CD4-positive, alpha-beta T cell (primary cell): ENCODE data around the gene KLHL1. TPM values are rescaled to one million over a fixed set of nuclear protein-coding genes. Genes with fewer than 3 reads are reported as not detected.

Experiments
- ATAC-seq: fragments of 200-7000 bp; cut with Tn5 transposase; one replicate; pipeline ENCODE4 v1.10.0; 2022; ENCODE audit warnings: mild to moderate bottlenecking; ENCODE audit not compliant: poor library complexity
- CTCF ChIA-PET: fragments of 350-600 bp; sonication (Branson Sonifier 250); formaldehyde crosslinking; loops from one replicate; lab custom pipeline; 2021; ENCODE audit warnings: antibody characterized with exemption, inconsistent platforms; lab: Charles Lee
- POLR2A ChIA-PET: fragments of 350-600 bp; sonication (Branson Sonifier 250); formaldehyde crosslinking; loops from one replicate; lab custom pipeline; 2021; ENCODE audit warnings: antibody characterized with exemption, inconsistent platforms; lab: Charles Lee
- DNase-seq, 14 experiments: peaks; one replicate each; pipeline ENCODE4 v3.0.0-alpha.2; 2013 to 2020; ENCODE audit warnings: mixed read lengths in 2 of 14
- H3K27ac ChIP-seq, 2 donors: one replicate each; pipeline versions ENCODE4 v1.5.1 to v1.7.0; 2013; ENCODE audit warnings: low read length in 2 of 2, low read depth in 1 of 2, mild to moderate bottlenecking in 1 of 2
- H3K27me3 ChIP-seq, 2 experiments: 1 replicate in 1 of 2; 2 replicates in 1 of 2; pipeline versions ENCODE4 v1.6.1 to v1.7.0; 2013; ENCODE audit warnings: low read length in 2 of 2, control low read depth in 1 of 2, mild to moderate bottlenecking in 1 of 2, moderate library complexity in 1 of 2; ENCODE audit not compliant: insufficient read depth in 2 of 2, control insufficient read depth in 1 of 2
- H3K36me3 ChIP-seq: one replicate; pipeline ENCODE4 v1.6.1; 2013; ENCODE audit warnings: low read length, control low read depth; ENCODE audit not compliant: insufficient read depth
- H3K4me1 ChIP-seq: one replicate; pipeline ENCODE4 v1.6.1; 2013; ENCODE audit warnings: low read length, control low read depth; ENCODE audit not compliant: insufficient read depth
- H3K4me3 ChIP-seq: one replicate; pipeline ENCODE4 v1.5.1; 2013; ENCODE audit warnings: mild to moderate bottlenecking, low read length, moderate library complexity
- H3K9me3 ChIP-seq, 2 experiments: 1 replicate in 1 of 2; 2 replicates in 1 of 2; pipeline versions ENCODE4 v1.6.1 to v1.7.0; 2013; ENCODE audit warnings: low read length in 2 of 2, mild to moderate bottlenecking in 2 of 2, control low read depth in 1 of 2, moderate library complexity in 1 of 2; ENCODE audit not compliant: control insufficient read depth in 1 of 2, insufficient read depth in 1 of 2
- H3K27ac Mint-ChIP-seq: one replicate; pipeline ENCODE4 v1.8.0; 2020; ENCODE audit warnings: mixed read lengths
- H3K27me3 Mint-ChIP-seq: one replicate; pipeline ENCODE4 v1.8.0; 2021; ENCODE audit warnings: mixed read lengths
- H3K36me3 Mint-ChIP-seq: one replicate; pipeline ENCODE4 v1.8.0; 2021; ENCODE audit warnings: low read depth, mixed read lengths
- H3K4me1 Mint-ChIP-seq: one replicate; pipeline ENCODE4 v1.8.0; 2021; ENCODE audit warnings: low read depth, mixed read lengths
- H3K4me3 Mint-ChIP-seq: one replicate; pipeline ENCODE4 v1.8.0; 2020; ENCODE audit warnings: mild to moderate bottlenecking, mixed read lengths
- H3K9me3 Mint-ChIP-seq: one replicate; pipeline ENCODE4 v1.8.0; 2020; ENCODE audit warnings: mixed read lengths
- intact Hi-C, 2 experiments: fragments of 100-400 bp; cut with DNase I in 1 of 2; cut with micrococcal nuclease in 1 of 2; formaldehyde crosslinking; loops; one replicate each; pipeline versions ENCODE4 v1.15.1 to v1.9.0; 2023 to 2025; cut with DNase I, micrococcal nuclease
- total RNA-seq, 174 experiments: library from RNA in 2 of 174; stranded (reverse) in 2 of 174; gene quantifications; one replicate each; pipeline ENCODE4 v1.2.3 and lab custom pipeline; 2021 to 2026
- TF ChIP-seq, protein P1 (sequence below): fragments of 200-600 bp; IDR thresholded peaks from one replicate; pipeline ENCODE4 v1.8.0; 2022; ENCODE audit warnings: antibody characterized with exemption, mild to moderate bottlenecking

Gene KLHL1
- total RNA-seq, 2 experiments from 2014 or later = not detected

DNA sequence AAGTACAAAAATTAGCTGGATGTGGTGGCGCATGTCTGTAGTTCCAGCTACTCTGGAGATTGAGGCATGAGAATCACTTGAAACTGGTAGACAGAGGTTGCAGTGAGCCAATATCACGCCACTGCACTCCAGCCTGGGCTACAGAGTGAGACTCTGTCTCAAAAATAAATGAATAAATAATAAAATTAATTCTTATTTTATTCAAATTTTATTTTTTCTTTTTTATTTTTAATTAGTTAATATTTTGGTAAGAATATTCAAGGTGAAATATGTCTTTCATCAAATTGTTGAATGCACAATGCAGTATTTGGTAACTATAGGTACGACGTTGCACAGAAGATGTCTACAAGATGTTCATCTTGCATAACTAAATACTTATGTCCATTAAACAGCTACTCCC, 111.2 kb downstream of the KLHL1 start:
- Mint-ChIP-seq H3K36me3 (no peaks in the 10 kb centered on the region), H3K4me1 (no peaks in the 10 kb centered on the region), H3K27me3 (no peaks in the 10 kb centered on the region), H3K4me3 (no peak overlapping the region), H3K9me3 (no peaks in the 10 kb centered on the region), H3K27ac (no peak overlapping the region)
- CTCF ChIA-PET = no interaction called here
- DNase-seq (no peak), ATAC-seq (no peak)
- H3K4me3 ChIP-seq = no peak overlapping the region
- H3K4me1 ChIP-seq = no peaks in the 10 kb centered on the region
- no peaks in the 10 kb centered on the region for H3K36me3 ChIP-seq
- H3K9me3 ChIP-seq = no peaks in the 10 kb centered on the region
- intact Hi-C loops = no loop called here
- H3K27me3 ChIP-seq = no peaks in the 10 kb centered on the region
- TF ChIP-seq, protein P1, sequence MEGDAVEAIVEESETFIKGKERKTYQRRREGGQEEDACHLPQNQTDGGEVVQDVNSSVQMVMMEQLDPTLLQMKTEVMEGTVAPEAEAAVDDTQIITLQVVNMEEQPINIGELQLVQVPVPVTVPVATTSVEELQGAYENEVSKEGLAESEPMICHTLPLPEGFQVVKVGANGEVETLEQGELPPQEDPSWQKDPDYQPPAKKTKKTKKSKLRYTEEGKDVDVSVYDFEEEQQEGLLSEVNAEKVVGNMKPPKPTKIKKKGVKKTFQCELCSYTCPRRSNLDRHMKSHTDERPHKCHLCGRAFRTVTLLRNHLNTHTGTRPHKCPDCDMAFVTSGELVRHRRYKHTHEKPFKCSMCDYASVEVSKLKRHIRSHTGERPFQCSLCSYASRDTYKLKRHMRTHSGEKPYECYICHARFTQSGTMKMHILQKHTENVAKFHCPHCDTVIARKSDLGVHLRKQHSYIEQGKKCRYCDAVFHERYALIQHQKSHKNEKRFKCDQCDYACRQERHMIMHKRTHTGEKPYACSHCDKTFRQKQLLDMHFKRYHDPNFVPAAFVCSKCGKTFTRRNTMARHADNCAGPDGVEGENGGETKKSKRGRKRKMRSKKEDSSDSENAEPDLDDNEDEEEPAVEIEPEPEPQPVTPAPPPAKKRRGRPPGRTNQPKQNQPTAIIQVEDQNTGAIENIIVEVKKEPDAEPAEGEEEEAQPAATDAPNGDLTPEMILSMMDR = no peak
- no peak overlapping the region for H3K27ac ChIP-seq
- POLR2A ChIA-PET = no interaction called here

DNA sequence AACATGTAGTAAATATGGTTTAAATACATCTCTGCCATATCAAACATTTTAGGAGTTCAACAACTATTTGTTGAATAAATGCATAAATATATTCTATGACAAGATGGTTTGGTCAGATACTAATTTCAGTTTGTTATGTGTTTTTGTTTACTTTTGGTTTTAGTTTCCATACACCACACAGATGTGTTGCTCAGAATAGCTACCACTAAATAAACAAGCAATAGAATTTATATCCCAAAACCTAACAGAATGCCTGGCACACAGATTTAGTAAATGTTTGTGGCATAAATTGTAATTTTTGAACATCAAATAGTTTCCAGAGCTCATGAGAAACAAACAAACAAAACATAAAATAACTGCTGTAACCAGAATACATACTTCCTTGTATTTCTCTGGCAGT, 127.5 kb downstream of the KLHL1 start:
- ChIA-PET CTCF (no interaction called here), POLR2A (no interaction called here)
- Mint-ChIP-seq H3K9me3 (peaks cover 8% of the 10 kb centered on the region), H3K4me1 (no peaks in the 10 kb centered on the region), H3K36me3 (no peaks in the 10 kb centered on the region), H3K4me3 (no peak overlapping the region), H3K27me3 (no peaks in the 10 kb centered on the region), H3K27ac (no peak overlapping the region)
- H3K4me3 ChIP-seq = no peak overlapping the region
- no peaks in the 10 kb centered on the region for H3K4me1 ChIP-seq
- intact Hi-C loops = no loop called here
- TF ChIP-seq, protein P1 = no peak
- H3K27me3 ChIP-seq = no peaks in the 10 kb centered on the region
- no peak for DNase-seq
- peaks cover 0 to 9% of the 10 kb centered on the region in 2 experiments for H3K9me3 ChIP-seq
- no peak for ATAC-seq
- no peak overlapping the region for H3K27ac ChIP-seq
- no peaks in the 10 kb centered on the region for H3K36me3 ChIP-seq

DNA sequence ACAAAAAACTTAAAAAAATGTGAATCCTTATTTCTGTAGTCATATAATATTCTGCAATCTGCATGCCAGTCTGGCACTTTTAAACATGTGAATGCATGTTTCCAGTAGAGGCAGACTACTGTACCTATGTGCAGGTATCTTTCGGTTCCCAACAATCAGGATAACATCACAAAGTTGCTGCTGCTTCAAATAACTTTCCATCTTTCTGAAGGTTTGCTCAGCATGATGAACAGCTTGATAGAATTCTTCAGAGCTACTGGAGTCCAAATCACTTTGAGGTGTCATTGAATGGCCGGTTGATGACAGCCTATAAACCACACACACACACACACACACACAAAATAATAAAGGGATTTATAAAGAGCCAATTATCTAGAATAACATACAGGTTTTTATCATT, 132.8 kb downstream of the KLHL1 start:
- Histone ChIP-seq H3K27me3 (no peaks in the 10 kb centered on the region), H3K9me3 (peaks cover 0 to 4% of the 10 kb centered on the region in 2 experiments), H3K36me3 (no peaks in the 10 kb centered on the region), H3K27ac (no peak overlapping the region), H3K4me3 (no peak overlapping the region), H3K4me1 (no peaks in the 10 kb centered on the region)
- TF ChIP-seq, protein P1 = no peak
- ChIA-PET POLR2A (no interaction called here), CTCF (no interaction called here)
- no peak for ATAC-seq
- DNase-seq = no peak
- no peaks in the 10 kb centered on the region for H3K36me3 Mint-ChIP-seq
- H3K4me1 Mint-ChIP-seq = no peaks in the 10 kb centered on the region
- intact Hi-C loops = no loop called here
- no peaks in the 10 kb centered on the region for H3K27me3 Mint-ChIP-seq
- no peak overlapping the region for H3K4me3 Mint-ChIP-seq
- no peaks in the 10 kb centered on the region for H3K9me3 Mint-ChIP-seq
- H3K27ac Mint-ChIP-seq = no peak overlapping the region
